ENCODE data around the gene STIL. TPM values are rescaled to one million over a fixed set of nuclear protein-coding genes. Genes with fewer than 3 reads are reported as not detected.

Gene STIL
- total and polyA plus RNA-seq, 2 of the 13 experiments (the other 11 are each of a cell fraction or from before 2014, with no cell fraction given): 13.7 to 18.6 TPM

GRCh38 chr1:47313915-47314664 lies at the start of gene STIL (continued):
- TF ChIP-seq, protein P1, sequence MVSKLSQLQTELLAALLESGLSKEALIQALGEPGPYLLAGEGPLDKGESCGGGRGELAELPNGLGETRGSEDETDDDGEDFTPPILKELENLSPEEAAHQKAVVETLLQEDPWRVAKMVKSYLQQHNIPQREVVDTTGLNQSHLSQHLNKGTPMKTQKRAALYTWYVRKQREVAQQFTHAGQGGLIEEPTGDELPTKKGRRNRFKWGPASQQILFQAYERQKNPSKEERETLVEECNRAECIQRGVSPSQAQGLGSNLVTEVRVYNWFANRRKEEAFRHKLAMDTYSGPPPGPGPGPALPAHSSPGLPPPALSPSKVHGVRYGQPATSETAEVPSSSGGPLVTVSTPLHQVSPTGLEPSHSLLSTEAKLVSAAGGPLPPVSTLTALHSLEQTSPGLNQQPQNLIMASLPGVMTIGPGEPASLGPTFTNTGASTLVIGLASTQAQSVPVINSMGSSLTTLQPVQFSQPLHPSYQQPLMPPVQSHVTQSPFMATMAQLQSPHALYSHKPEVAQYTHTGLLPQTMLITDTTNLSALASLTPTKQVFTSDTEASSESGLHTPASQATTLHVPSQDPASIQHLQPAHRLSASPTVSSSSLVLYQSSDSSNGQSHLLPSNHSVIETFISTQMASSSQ (IDR thresholded peaks at IDR 0.05; ENCODE audit: low read depth): no peak
- TF ChIP-seq, protein P1 (CRISPR knock-in tag; IDR thresholded peaks at IDR 0.05; ENCODE audit: borderline replicate concordance): no peak
- TF ChIP-seq, protein P2, sequence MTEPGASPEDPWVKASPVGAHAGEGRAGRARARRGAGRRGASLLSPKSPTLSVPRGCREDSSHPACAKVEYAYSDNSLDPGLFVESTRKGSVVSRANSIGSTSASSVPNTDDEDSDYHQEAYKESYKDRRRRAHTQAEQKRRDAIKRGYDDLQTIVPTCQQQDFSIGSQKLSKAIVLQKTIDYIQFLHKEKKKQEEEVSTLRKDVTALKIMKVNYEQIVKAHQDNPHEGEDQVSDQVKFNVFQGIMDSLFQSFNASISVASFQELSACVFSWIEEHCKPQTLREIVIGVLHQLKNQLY (CRISPR knock-in tag; IDR thresholded peaks at IDR 0.05): 0 out of 2 replicates have a peak, but pooled peaks have one; percentile 8
- peak; percentile 65 to 79 for TF ChIP-seq POLR2A (IDR thresholded peaks at IDR 0.05; ENCODE audit: insufficient read depth in 1 of 2, low read depth in 2 of 2, low read length in 2 of 2)
- TF ChIP-seq ZNF33B (CRISPR knock-in tag; IDR thresholded peaks at IDR 0.05): peak; percentile 57; the same call in 1 of the 2 replicates
- TF ChIP-seq, protein P3, sequence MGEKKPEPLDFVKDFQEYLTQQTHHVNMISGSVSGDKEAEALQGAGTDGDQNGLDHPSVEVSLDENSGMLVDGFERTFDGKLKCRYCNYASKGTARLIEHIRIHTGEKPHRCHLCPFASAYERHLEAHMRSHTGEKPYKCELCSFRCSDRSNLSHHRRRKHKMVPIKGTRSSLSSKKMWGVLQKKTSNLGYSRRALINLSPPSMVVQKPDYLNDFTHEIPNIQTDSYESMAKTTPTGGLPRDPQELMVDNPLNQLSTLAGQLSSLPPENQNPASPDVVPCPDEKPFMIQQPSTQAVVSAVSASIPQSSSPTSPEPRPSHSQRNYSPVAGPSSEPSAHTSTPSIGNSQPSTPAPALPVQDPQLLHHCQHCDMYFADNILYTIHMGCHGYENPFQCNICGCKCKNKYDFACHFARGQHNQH (CRISPR knock-in tag; IDR thresholded peaks at IDR 0.05): peak; percentile 39; the same call in 1 of the 2 replicates
- TF ChIP-seq BCL6 (CRISPR knock-in tag; IDR thresholded peaks at IDR 0.05): peak; percentile 9; the same call in 1 of the 2 replicates
- peak; percentile 93 for TF ChIP-seq POGZ (CRISPR knock-in tag; IDR thresholded peaks at IDR 0.05)
- TF ChIP-seq DMAP1 (CRISPR knock-in tag; IDR thresholded peaks at IDR 0.05): peak; percentile 80
- peak; percentile 51; the same call in 1 of the 2 replicates for TF ChIP-seq ZNF564 (CRISPR knock-in tag; IDR thresholded peaks at IDR 0.05)
- TF ChIP-seq GATAD1 (CRISPR knock-in tag; IDR thresholded peaks at IDR 0.05): peak; percentile 93
- no peak for TF ChIP-seq TOE1 (CRISPR knock-in tag; IDR thresholded peaks at IDR 0.05)
- no peak for TF ChIP-seq FOXA1 (IDR thresholded peaks at IDR 0.05)
- no peak for TF ChIP-seq FOXA1 (CRISPR knock-in tag; IDR thresholded peaks at IDR 0.05)
- peak; percentile 39; the same call in 1 of the 2 replicates for TF ChIP-seq HNF1B (CRISPR knock-in tag; IDR thresholded peaks at IDR 0.05)
- TF ChIP-seq ZNF121 (CRISPR knock-in tag; IDR thresholded peaks at IDR 0.05): no peak
- no peak; the same call in 1 of the 2 replicates for TF ChIP-seq MAZ (IDR thresholded peaks at IDR 0.05; ENCODE audit: borderline replicate concordance, low read depth, low read length)
- peak; percentile 61; the same call in 1 of the 2 replicates for TF ChIP-seq MAZ (CRISPR knock-in tag; IDR thresholded peaks at IDR 0.05; ENCODE audit: low read depth)
- 0 out of 2 replicates have a peak, but pooled peaks have one; percentile 33 for TF ChIP-seq ZNF770 (CRISPR knock-in tag; IDR thresholded peaks at IDR 0.05)
- TF ChIP-seq ZSCAN31 (CRISPR knock-in tag; IDR thresholded peaks at IDR 0.05; ENCODE audit: low read depth): 0 out of 2 replicates have a peak, but pooled peaks have one; percentile 65
- TF ChIP-seq ZMYM4 (CRISPR knock-in tag; IDR thresholded peaks at IDR 0.05): peak; percentile 97

Data from HepG2 (cell line).